HG03025 (cell line): ENCODE measurements around the gene CAPZA2.
"Not testable (repeated sequence)": the region's sequence is repeated elsewhere in the genome, so short reads cannot be mapped to it uniquely, and the experiment has no call there.

Source experiments
- ATAC-seq: cut with Tn5 transposase; IDR thresholded peaks from one replicate; pipeline ENCODE4 v1.9.1; 2021; ENCODE audit warnings: mild to moderate bottlenecking, moderate library complexity; ENCODE audit not compliant: unreplicated experiment, low FRiP score

CAPZA2 gene

GRCh38 chr7:116911801-116912200 is 49.4 kb downstream of the CAPZA2 start:
- no peak for ATAC-seq

- ATAC-seq, result no peak
Observed at GRCh38 chr7:116912269-116912909, 50.0 kb downstream of the CAPZA2 start.

- ATAC-seq, result no peak
Observed at GRCh38 chr7:116918704-116919103, 56.3 kb downstream of the CAPZA2 start.

- ATAC-seq, result no peak
Observed at GRCh38 chr7:116920359-116920758, 58.0 kb downstream of the CAPZA2 start.

GRCh38 chr7:116922545-116922944 is 60.2 kb downstream of the CAPZA2 start:
- no peak for ATAC-seq

GRCh38 chr7:116924741-116925140 is 62.4 kb downstream of the CAPZA2 start:
- ATAC-seq, result no peak

- ATAC-seq, result no peak
Observed at GRCh38 chr7:116929021-116929420, 66.6 kb downstream of the CAPZA2 start.

- ATAC-seq, result peak; percentile 81
Observed at GRCh38 chr7:116929914-116930913, 67.8 kb downstream of the CAPZA2 start.

GRCh38 chr7:116932566-116932965 is 70.2 kb downstream of the CAPZA2 start:
- ATAC-seq, result no peak

- ATAC-seq, result no peak
Observed at GRCh38 chr7:116933465-116933864, 71.1 kb downstream of the CAPZA2 start.

- ATAC-seq, result no peak
Observed at GRCh38 chr7:116934580-116934979, 72.2 kb downstream of the CAPZA2 start.

- ATAC-seq, result not testable (repeated sequence)
Observed at GRCh38 chr7:116936844-116937243, 74.5 kb downstream of the CAPZA2 start.

GRCh38 chr7:116938678-116939077 is 76.3 kb downstream of the CAPZA2 start:
- ATAC-seq, result no peak

- no peak for ATAC-seq
Observed at GRCh38 chr7:116940689-116941370, 78.4 kb downstream of the CAPZA2 start.

GRCh38 chr7:116942504-116942903 is 80.1 kb downstream of the CAPZA2 start:
- ATAC-seq, result no peak

GRCh38 chr7:116948934-116949333 is 86.5 kb downstream of the CAPZA2 start:
- no peak for ATAC-seq

- ATAC-seq, result no peak
Observed at GRCh38 chr7:116949941-116950801, 87.8 kb downstream of the CAPZA2 start.

GRCh38 chr7:116950889-116951351 is 88.5 kb downstream of the CAPZA2 start:
- ATAC-seq, result no peak

- no peak for ATAC-seq
Observed at GRCh38 chr7:116951366-116952292, 89.2 kb downstream of the CAPZA2 start.
